ENCODE measurements around the gene ZNF609. TPM values are rescaled to one million over a fixed set of nuclear protein-coding genes. Genes with fewer than 3 reads are reported as not detected.

Gene ZNF609
- total RNA-seq, 1 donor from 2014 or later: 33.1 TPM

DNA sequence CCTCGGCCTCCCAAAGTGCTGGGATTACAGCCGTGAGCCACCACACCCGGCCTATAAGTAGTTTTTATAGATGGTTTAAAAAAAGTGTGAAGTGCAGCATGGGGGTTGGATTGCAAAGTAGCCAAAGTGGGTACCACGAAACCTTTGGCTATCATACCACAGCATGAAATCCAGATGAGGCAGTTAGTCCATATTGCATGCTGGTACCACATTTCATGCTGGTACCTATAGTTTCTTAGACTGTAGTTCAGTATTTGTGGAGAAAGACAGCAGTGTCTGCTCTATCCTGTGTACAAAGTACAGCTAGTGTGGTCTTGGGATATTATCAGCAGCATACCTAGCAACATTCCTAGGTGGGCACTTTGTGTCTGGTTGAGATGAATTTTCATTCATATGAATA lies 11.8 kb downstream of the ZNF609 start:
- Histone ChIP-seq H3K9me3 (no peaks in the 10 kb centered on the region), H3K36me3 (no peaks in the 10 kb centered on the region), H3K4me1 (peaks cover 17% of the 10 kb centered on the region), H3K4me3 (no peak overlapping the region), H3K27me3 (no peaks in the 10 kb centered on the region), H3K27ac (no peak overlapping the region)
- intact Hi-C loops (cut with DNase I): no loop called here
- DNase-seq (ENCODE audit: extremely low spot score in 2 of 2): no peak
- TF ChIP-seq POLR2A (IDR thresholded peaks at IDR 0.05) (no peak), POLR2AphosphoS5 (IDR thresholded peaks at IDR 0.05; ENCODE audit: insufficient read depth in 1 of 2, low read depth in 1 of 2) (no peak)
- TF ChIP-seq, protein P1, sequence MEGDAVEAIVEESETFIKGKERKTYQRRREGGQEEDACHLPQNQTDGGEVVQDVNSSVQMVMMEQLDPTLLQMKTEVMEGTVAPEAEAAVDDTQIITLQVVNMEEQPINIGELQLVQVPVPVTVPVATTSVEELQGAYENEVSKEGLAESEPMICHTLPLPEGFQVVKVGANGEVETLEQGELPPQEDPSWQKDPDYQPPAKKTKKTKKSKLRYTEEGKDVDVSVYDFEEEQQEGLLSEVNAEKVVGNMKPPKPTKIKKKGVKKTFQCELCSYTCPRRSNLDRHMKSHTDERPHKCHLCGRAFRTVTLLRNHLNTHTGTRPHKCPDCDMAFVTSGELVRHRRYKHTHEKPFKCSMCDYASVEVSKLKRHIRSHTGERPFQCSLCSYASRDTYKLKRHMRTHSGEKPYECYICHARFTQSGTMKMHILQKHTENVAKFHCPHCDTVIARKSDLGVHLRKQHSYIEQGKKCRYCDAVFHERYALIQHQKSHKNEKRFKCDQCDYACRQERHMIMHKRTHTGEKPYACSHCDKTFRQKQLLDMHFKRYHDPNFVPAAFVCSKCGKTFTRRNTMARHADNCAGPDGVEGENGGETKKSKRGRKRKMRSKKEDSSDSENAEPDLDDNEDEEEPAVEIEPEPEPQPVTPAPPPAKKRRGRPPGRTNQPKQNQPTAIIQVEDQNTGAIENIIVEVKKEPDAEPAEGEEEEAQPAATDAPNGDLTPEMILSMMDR (IDR thresholded peaks at IDR 0.05): no peak

DNA sequence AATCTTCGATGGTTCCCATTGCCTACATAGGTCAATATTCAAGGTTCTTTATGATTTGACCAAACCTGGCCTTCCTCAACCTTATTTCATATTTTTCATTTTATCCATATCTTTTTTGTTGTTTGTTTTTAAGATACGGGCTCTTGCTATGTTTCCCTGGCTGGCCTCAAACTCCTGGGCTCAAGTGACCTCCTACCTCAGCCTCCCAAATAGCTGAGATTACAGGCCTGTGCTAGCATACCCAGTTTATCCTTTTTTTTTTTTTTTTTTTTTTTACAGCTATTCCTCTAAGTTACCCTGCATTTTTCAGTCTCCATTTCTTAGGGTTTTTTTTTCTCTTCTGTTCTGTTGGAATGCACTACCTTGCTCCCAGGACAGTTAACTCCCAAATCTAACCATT lies 14.5 kb downstream of the ZNF609 start:
- no peak for DNase-seq (ENCODE audit: extremely low spot score in 2 of 2)
- H3K27me3 ChIP-seq: no peaks in the 10 kb centered on the region
- no peaks in the 10 kb centered on the region for H3K36me3 ChIP-seq
- H3K4me3 ChIP-seq: no peak overlapping the region
- intact Hi-C loops (cut with DNase I): no loop called here
- no peak overlapping the region for H3K27ac ChIP-seq
- H3K9me3 ChIP-seq: no peaks in the 10 kb centered on the region
- H3K4me1 ChIP-seq: peaks cover 10% of the 10 kb centered on the region
- TF ChIP-seq, protein P1 (IDR thresholded peaks at IDR 0.05): no peak
- TF ChIP-seq POLR2AphosphoS5 (IDR thresholded peaks at IDR 0.05; ENCODE audit: insufficient read depth in 1 of 2, low read depth in 1 of 2) (no peak), POLR2A (IDR thresholded peaks at IDR 0.05) (no peak)

DNA sequence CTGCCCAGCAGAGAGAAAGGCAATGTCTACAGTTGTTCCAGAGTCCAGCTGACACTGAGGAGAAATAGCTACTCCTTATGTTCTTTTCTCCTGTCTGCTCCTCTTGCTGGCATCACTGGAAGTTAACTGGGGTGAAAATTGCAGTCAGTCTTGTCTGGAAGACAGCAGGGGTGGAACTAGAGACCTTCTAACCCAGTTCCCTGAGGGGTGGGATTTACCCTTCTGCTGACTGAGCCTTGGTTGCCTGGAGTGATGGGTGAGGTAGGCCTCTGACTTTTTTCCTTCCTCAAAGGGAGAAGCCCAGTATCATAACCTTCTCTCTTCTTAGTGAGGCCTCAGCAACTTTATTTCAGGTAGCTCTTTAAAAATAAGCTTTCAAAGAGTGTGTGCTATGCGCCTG lies 16.2 kb downstream of the ZNF609 start:
- H3K9me3 ChIP-seq: no peaks in the 10 kb centered on the region
- peaks cover 11% of the 10 kb centered on the region for H3K4me1 ChIP-seq
- H3K36me3 ChIP-seq: no peaks in the 10 kb centered on the region
- TF ChIP-seq, protein P1 (IDR thresholded peaks at IDR 0.05): no peak
- TF ChIP-seq POLR2A (IDR thresholded peaks at IDR 0.05) (no peak), POLR2AphosphoS5 (IDR thresholded peaks at IDR 0.05; ENCODE audit: insufficient read depth in 1 of 2, low read depth in 1 of 2) (no peak)
- intact Hi-C loops (cut with DNase I): no loop called here
- H3K27ac ChIP-seq: no peak overlapping the region
- no peak overlapping the region for H3K4me3 ChIP-seq
- no peaks in the 10 kb centered on the region for H3K27me3 ChIP-seq
- DNase-seq (ENCODE audit: extremely low spot score in 2 of 2): no peak

DNA sequence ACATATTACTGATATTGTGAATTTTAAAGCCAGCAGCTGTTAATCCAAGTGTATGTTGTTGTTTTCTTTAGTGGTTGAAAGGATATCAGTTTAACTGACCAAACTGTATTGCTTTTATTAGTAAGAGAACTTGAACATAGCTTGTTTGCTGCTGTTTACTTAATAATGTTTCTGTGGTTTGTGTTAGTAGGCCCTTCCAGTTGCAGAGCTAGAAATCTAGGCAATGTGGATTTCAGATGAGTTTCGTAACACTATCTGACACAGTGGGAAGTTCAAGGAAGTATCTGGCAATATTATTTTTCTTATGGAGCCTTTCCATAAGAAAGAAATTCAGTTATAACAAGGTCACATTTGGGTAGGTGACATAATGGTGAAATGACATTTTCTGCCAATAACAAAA lies 18.5 kb downstream of the ZNF609 start:
- Histone ChIP-seq H3K36me3 (peaks cover 0 to 4% of the 10 kb centered on the region in 2 donors), H3K9me3 (no peaks in the 10 kb centered on the region), H3K27me3 (no peaks in the 10 kb centered on the region), H3K4me1 (peaks cover 11% of the 10 kb centered on the region), H3K27ac (no peak overlapping the region), H3K4me3 (no peak overlapping the region)
- TF ChIP-seq POLR2A (IDR thresholded peaks at IDR 0.05): no peak
- TF ChIP-seq, protein P1 (IDR thresholded peaks at IDR 0.05): no peak
- intact Hi-C loops (cut with DNase I): no loop called here
- DNase-seq (ENCODE audit: extremely low spot score in 2 of 2): no peak

DNA sequence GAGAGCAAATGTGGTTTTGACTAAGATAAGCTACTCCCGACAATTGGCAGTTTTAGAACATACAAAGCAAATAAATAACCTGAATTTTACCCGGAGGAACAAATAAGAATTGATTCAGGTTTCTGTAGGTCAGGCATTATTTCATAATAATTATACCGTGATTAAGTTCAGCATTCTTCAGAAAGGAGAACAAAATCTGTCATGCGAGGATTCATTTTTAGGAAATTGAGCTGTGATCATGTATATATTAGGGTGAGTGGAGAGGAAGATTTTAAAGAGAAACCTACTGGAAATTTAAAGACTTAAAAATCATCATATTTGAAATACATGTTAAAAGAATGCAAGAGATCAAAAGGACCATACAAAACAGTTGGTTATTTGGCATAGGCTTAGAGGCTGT lies 20.5 kb downstream of the ZNF609 start:
- Histone ChIP-seq H3K36me3 (peaks cover 0 to 4% of the 10 kb centered on the region in 2 donors), H3K4me1 (peaks cover 11% of the 10 kb centered on the region), H3K9me3 (no peaks in the 10 kb centered on the region), H3K27ac (no peak overlapping the region), H3K4me3 (no peak overlapping the region), H3K27me3 (no peaks in the 10 kb centered on the region)
- DNase-seq (ENCODE audit: extremely low spot score in 2 of 2): no peak
- TF ChIP-seq, protein P1 (IDR thresholded peaks at IDR 0.05): no peak
- TF ChIP-seq POLR2AphosphoS5 (IDR thresholded peaks at IDR 0.05; ENCODE audit: insufficient read depth in 1 of 2, low read depth in 1 of 2) (no peak), POLR2A (IDR thresholded peaks at IDR 0.05) (no peak)
- intact Hi-C loops (cut with DNase I): no loop called here
